GM12878 (cell line): ENCODE results near the gene ZDHHC14.

Source experiments
- JUNB ChIP-seq: IDR thresholded peaks from 2 replicates; pipeline ENCODE4 v1.6.1; 2016; ENCODE audit warnings: antibody characterized with exemption, mild to moderate bottlenecking
- NBN ChIP-seq: fragments of 450-650 bp; IDR thresholded peaks from 2 replicates; pipeline ENCODE4 v1.6.1; 2016
- POLR2A ChIP-seq: IDR thresholded peaks from 2 replicates; pipeline ENCODE4 v1.6.1; 2011; ENCODE audit warnings: low read depth, mild to moderate bottlenecking, low read length
- SRF ChIP-seq, 2 experiments: IDR thresholded peaks; 2 replicates each; pipeline ENCODE4 v1.6.1; 2011; ENCODE audit warnings: low read depth in 2 of 2, low read length in 2 of 2, mild to moderate bottlenecking in 1 of 2, moderate library complexity in 1 of 2
- TCF7 ChIP-seq: IDR thresholded peaks from 2 replicates; pipeline ENCODE4 v1.6.1; 2014; ENCODE audit warnings: antibody characterized with exemption, borderline replicate concordance
- TF ChIP-seq, protein P1 (sequence below), 3 experiments: IDR thresholded peaks in 2 of 3; conservative IDR thresholded peaks in 1 of 3; 2 replicates each; pipeline ENCODE4 v1.5.1; 2011; ENCODE audit warnings: low read depth in 3 of 3, low read length in 3 of 3, mild to moderate bottlenecking in 3 of 3, control low read depth in 2 of 3, moderate library complexity in 2 of 3, inconsistent platforms in 1 of 3, mixed read lengths in 1 of 3; ENCODE audit not compliant: control insufficient read depth in 2 of 3, insufficient read depth in 1 of 3; ENCODE audit errors: extremely low read depth in 1 of 3
- TF ChIP-seq, protein P2 (sequence below): fragments of 450-650 bp; formaldehyde crosslinking; IDR thresholded peaks from 2 replicates; pipeline ENCODE4 v1.5.0; 2022; ENCODE audit warnings: mild to moderate bottlenecking, missing genetic modification characterization

- TF ChIP-seq, protein P1, sequence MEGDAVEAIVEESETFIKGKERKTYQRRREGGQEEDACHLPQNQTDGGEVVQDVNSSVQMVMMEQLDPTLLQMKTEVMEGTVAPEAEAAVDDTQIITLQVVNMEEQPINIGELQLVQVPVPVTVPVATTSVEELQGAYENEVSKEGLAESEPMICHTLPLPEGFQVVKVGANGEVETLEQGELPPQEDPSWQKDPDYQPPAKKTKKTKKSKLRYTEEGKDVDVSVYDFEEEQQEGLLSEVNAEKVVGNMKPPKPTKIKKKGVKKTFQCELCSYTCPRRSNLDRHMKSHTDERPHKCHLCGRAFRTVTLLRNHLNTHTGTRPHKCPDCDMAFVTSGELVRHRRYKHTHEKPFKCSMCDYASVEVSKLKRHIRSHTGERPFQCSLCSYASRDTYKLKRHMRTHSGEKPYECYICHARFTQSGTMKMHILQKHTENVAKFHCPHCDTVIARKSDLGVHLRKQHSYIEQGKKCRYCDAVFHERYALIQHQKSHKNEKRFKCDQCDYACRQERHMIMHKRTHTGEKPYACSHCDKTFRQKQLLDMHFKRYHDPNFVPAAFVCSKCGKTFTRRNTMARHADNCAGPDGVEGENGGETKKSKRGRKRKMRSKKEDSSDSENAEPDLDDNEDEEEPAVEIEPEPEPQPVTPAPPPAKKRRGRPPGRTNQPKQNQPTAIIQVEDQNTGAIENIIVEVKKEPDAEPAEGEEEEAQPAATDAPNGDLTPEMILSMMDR (IDR thresholded peaks at IDR 0.05 in 2 of 3, conservative IDR thresholded peaks at IDR 0.05 in 1 of 3; ENCODE audit: control insufficient read depth in 2 of 3, extremely low read depth in 1 of 3, insufficient read depth in 1 of 3, low read depth in 3 of 3, low read length in 3 of 3), result no peak
- no peak for TF ChIP-seq TCF7
- no peak for TF ChIP-seq SRF (IDR thresholded peaks at IDR 0.05; ENCODE audit: low read depth in 2 of 2, low read length in 2 of 2)
- no peak for TF ChIP-seq POLR2A
- TF ChIP-seq, protein P2, sequence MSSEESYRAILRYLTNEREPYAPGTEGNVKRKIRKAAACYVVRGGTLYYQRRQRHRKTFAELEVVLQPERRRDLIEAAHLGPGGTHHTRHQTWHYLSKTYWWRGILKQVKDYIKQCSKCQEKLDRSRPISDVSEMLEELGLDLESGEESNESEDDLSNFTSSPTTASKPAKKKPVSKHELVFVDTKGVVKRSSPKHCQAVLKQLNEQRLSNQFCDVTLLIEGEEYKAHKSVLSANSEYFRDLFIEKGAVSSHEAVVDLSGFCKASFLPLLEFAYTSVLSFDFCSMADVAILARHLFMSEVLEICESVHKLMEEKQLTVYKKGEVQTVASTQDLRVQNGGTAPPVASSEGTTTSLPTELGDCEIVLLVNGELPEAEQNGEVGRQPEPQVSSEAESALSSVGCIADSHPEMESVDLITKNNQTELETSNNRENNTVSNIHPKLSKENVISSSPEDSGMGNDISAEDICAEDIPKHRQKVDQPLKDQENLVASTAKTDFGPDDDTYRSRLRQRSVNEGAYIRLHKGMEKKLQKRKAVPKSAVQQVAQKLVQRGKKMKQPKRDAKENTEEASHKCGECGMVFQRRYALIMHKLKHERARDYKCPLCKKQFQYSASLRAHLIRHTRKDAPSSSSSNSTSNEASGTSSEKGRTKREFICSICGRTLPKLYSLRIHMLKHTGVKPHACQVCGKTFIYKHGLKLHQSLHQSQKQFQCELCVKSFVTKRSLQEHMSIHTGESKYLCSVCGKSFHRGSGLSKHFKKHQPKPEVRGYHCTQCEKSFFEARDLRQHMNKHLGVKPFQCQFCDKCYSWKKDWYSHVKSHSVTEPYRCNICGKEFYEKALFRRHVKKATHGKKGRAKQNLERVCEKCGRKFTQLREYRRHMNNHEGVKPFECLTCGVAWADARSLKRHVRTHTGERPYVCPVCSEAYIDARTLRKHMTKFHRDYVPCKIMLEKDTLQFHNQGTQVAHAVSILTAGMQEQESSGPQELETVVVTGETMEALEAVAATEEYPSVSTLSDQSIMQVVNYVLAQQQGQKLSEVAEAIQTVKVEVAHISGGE, result no peak
- no peak for TF ChIP-seq NBN
- TF ChIP-seq JUNB, result no peak
These were observed 68.6 kb downstream of the ZDHHC14 start for GRCh38 chr6:157449610-157450009.
